ENCODE measurements around the gene FBXO45. TPM values are rescaled to one million over a fixed set of nuclear protein-coding genes. Genes with fewer than 3 reads are reported as not detected.
"Not testable (repeated sequence)": the region's sequence is repeated elsewhere in the genome, so short reads cannot be mapped to it uniquely, and the experiment has no call there.

Gene FBXO45
- total RNA-seq, 1 donor from 2014 or later = 6.6 TPM

DNA sequence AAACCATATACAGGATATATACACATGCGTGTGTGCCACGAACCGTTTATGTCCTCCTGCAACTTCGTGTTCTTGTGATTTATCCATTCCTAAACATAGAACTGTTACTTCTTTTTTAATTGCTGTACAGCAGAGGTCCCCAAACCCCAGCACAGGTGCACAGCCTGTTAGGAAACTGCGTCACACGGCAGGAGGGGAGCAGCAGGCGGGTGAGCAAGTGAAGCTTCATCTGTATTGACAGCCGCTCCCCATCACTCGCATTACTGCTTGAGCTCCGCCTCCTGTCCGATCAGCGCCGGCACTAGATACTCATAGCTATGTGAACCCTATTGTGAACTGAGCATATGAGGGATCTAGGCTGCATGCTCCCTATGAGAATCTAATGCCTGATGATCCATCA, 36.1 kb downstream of the FBXO45 start:
- DNase-seq (ENCODE audit: extremely low spot score in 2 of 2) = no peak
- intact Hi-C loops (cut with DNase I) = no loop called here
- no peak overlapping the region for H3K4me3 ChIP-seq
- no peaks in the 10 kb centered on the region for H3K27me3 ChIP-seq
- no peaks in the 10 kb centered on the region for H3K4me1 ChIP-seq
- H3K27ac ChIP-seq = no peak overlapping the region
- no peaks in the 10 kb centered on the region for H3K9me3 ChIP-seq
- TF ChIP-seq POLR2A (IDR thresholded peaks at IDR 0.05) = no peak
- TF ChIP-seq, protein P1, sequence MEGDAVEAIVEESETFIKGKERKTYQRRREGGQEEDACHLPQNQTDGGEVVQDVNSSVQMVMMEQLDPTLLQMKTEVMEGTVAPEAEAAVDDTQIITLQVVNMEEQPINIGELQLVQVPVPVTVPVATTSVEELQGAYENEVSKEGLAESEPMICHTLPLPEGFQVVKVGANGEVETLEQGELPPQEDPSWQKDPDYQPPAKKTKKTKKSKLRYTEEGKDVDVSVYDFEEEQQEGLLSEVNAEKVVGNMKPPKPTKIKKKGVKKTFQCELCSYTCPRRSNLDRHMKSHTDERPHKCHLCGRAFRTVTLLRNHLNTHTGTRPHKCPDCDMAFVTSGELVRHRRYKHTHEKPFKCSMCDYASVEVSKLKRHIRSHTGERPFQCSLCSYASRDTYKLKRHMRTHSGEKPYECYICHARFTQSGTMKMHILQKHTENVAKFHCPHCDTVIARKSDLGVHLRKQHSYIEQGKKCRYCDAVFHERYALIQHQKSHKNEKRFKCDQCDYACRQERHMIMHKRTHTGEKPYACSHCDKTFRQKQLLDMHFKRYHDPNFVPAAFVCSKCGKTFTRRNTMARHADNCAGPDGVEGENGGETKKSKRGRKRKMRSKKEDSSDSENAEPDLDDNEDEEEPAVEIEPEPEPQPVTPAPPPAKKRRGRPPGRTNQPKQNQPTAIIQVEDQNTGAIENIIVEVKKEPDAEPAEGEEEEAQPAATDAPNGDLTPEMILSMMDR (IDR thresholded peaks at IDR 0.05) = no peak
- TF ChIP-seq POLR2AphosphoS5 (IDR thresholded peaks at IDR 0.05; ENCODE audit: insufficient read depth in 1 of 2, low read depth in 1 of 2) = no peak
- no peaks in the 10 kb centered on the region for H3K36me3 ChIP-seq

DNA sequence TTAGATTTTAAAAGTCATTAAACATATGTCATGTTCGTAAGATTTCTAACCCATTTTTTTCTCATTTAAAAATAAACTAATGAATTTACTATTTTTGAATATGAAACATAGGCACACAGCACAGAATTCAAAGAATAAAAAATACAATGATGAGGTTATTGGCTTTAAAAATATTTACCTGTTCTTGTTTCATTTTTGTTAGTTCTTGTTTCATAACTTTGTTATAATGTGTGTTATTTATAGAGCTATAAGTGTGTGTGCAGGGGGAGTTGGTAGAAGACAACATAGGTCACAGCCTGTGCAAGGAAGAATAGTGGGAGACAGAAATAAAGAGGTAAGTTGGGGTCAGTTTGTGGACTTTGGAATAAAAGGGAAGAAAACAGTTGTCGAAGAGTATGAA, 40.2 kb downstream of the FBXO45 start:
- Histone ChIP-seq H3K27ac (no peak overlapping the region), H3K36me3 (no peaks in the 10 kb centered on the region), H3K9me3 (no peaks in the 10 kb centered on the region), H3K4me3 (no peak overlapping the region), H3K27me3 (no peaks in the 10 kb centered on the region), H3K4me1 (peaks cover 6% of the 10 kb centered on the region)
- no peak for DNase-seq (ENCODE audit: extremely low spot score in 2 of 2)
- no peak for TF ChIP-seq POLR2AphosphoS5 (IDR thresholded peaks at IDR 0.05; ENCODE audit: insufficient read depth in 1 of 2, low read depth in 1 of 2)
- intact Hi-C loops (cut with DNase I) = no loop called here

DNA sequence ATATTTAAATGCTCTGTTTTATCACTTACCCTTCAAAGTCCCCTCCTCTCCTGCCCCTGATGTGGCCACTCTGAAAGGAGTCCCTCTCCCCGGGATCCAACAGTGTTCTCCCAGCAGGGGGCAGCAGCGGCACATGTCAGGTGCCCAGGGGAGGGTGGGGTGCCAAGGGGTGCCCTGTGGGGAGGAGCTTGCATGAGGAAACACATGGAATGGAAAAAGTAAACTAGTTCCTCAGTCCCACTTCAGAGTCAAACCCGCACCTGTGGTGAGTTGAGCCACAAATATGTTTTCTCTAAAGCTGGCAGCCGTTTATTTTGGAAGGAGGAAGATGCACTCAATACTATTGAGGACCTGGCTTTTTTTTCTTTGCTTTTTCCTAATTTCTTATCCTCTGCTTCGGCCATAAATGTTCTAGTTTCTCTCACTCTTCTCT, 40.9 kb downstream of the FBXO45 start:
- Histone ChIP-seq H3K36me3 (no peaks in the 10 kb centered on the region), H3K27ac (no peak overlapping the region), H3K4me1 (peaks cover 6% of the 10 kb centered on the region), H3K9me3 (no peaks in the 10 kb centered on the region), H3K27me3 (no peaks in the 10 kb centered on the region), H3K4me3 (no peak overlapping the region)
- intact Hi-C loops (cut with DNase I) = no loop called here
- DNase-seq (ENCODE audit: extremely low spot score in 2 of 2) = no peak
- TF ChIP-seq, protein P1 (IDR thresholded peaks at IDR 0.05) = peak; percentile 46 to 86 (median 70)
- TF ChIP-seq POLR2A (IDR thresholded peaks at IDR 0.05) (no peak), POLR2AphosphoS5 (IDR thresholded peaks at IDR 0.05; ENCODE audit: insufficient read depth in 1 of 2, low read depth in 1 of 2) (peak in 1 of 2 donors; percentile 39)

DNA sequence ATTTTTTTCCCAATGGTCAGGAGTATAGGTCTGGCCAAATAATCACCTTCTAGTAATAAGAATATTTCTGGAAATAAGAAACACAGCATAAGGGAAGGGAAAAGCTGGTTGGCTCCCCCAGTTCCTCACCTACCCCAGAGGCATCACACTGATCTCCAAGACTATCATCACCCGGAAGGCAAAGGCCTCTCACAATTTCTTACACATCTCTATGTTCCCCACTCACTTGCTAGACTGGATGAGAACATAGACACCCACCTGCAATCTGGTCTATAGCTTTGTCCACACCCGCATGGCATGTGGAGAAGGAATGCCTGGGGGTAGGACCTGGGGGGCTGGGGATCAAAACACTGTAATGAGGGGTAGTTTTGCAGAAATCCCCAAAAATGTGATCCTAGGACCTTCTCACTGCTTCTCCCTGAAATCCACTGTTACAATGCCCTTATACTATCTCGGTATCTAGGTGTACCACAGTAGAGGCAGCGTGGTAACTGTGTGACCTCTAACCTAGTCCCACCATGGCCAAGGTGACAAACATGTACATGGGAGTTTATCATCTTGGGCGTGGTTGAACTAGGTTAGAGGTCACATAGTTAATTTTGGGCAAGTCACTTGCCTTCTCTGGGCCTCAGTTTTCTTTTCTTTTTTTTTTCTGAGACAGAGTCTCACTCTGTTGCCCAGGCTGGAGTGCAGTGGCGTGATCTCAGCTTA, 41.5 kb downstream of the FBXO45 start:
- intact Hi-C loops (cut with DNase I) = no loop called here
- H3K27me3 ChIP-seq = no peaks in the 10 kb centered on the region
- no peak for DNase-seq (ENCODE audit: extremely low spot score in 2 of 2)
- H3K4me1 ChIP-seq = peaks cover 6% of the 10 kb centered on the region
- TF ChIP-seq POLR2AphosphoS5 (IDR thresholded peaks at IDR 0.05; ENCODE audit: insufficient read depth in 1 of 2, low read depth in 1 of 2) (no peak), POLR2A (IDR thresholded peaks at IDR 0.05) (no peak)
- TF ChIP-seq, protein P1 (IDR thresholded peaks at IDR 0.05) = no peak
- H3K27ac ChIP-seq = no peak overlapping the region
- H3K4me3 ChIP-seq = no peak overlapping the region
- H3K9me3 ChIP-seq = no peaks in the 10 kb centered on the region
- H3K36me3 ChIP-seq = no peaks in the 10 kb centered on the region

DNA sequence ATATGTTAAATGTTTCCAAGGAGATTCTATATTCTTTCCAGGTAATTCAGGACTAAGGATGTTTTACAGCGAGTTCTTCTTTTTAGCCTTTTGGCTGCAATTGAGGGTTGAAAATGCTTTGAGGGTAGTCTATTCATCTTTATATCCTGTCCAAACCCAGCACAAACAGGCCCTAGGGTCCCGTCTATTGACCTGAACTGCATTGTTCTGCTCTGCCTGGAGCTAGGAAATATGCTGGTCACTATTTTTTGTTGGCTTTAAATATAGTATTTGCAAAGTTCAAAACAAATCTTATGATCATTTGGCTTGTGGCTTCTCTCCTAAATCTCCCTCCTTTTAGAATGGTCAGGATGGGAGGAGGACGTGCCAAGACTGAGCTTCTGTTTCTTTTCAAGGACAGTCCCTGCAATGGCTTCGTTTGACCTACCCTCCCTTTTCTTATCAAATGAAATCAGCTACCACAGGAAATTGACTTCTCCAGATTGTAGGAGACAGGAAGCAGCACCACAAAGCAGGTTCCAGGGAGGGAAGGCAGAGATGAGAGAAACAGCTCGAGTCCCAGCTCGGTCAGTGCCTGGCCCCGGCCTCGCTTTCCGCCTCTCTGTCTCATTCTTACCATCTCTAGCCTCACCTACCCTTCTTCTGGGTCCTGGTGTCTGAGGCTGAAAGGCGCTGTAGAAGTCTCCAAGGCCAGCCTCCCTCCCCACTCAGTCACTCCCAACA, 43.5 kb downstream of the FBXO45 start:
- Histone ChIP-seq H3K36me3 (no peaks in the 10 kb centered on the region), H3K27me3 (no peaks in the 10 kb centered on the region), H3K4me1 (peaks cover 6% of the 10 kb centered on the region), H3K4me3 (no peak overlapping the region), H3K9me3 (no peaks in the 10 kb centered on the region), H3K27ac (no peak overlapping the region)
- intact Hi-C loops (cut with DNase I) = no loop called here
- DNase-seq (ENCODE audit: extremely low spot score in 2 of 2) = no peak
- TF ChIP-seq POLR2A (IDR thresholded peaks at IDR 0.05) (no peak), POLR2AphosphoS5 (IDR thresholded peaks at IDR 0.05; ENCODE audit: insufficient read depth in 1 of 2, low read depth in 1 of 2) (no peak)
- TF ChIP-seq, protein P1 (IDR thresholded peaks at IDR 0.05) = no peak

DNA sequence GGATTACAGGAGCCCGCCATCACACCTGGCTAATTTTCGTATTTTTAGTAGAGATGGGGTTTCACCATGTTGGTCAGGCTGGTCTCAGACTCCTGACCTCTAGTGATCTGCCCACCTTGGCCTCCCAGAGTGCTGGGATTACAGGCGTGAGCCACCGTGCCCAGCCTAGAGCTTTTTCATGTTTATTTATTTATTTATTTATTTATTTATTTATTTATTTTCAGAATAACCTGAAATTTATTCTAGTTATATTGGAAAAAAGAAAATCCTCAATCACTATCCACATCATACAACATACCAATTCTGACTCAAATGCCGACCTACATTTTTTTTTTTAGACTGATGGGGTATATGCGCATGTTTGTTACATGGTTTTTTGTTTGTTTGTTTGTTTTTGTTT, 46.8 kb downstream of the FBXO45 start:
- H3K36me3 ChIP-seq; intact Hi-C loops (cut with DNase I); DNase-seq (ENCODE audit: extremely low spot score in 2 of 2); H3K27me3 ChIP-seq; H3K27ac ChIP-seq; H3K4me3 ChIP-seq; H3K9me3 ChIP-seq: not testable (repeated sequence)
- peaks cover 11% of the 10 kb centered on the region for H3K4me1 ChIP-seq
